ENCODE data around the gene MRPL23.

MRPL23 gene

DNA sequence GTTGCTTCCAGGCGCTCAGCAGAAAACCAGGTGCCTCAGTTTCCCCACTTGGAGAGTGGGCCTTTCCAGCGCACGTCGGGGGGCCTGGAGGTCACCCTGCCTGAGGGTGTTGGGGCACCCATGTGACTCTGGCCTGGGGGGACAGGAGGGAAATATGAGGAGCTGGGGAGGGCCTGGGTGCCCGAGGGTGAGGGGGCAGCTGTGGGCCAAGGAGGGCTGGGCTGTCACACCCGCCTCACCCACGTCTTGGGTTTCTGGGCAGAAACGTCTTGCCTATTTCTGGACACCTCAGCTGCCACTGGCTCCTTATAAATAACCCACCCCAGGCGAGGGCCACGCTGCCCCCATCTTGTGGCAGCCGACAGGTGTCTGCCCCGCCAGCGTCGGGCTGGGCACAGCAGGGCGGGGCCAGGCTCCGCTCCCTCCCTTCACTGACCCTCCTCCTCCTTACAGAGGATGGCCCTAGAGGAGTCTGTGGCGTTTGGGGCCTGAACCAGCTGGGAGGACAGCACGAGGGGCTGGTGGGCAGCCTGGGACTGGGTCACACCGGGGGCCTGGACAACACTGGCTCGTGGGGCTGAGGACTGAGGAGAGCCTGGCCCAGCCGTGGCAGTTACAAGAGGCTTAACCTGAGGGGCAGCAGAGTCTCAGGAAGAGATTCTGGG lies 26.1 kb upstream of the MRPL23 start:
- no peak for FAIRE-seq
- DNase-seq (ENCODE audit: low spot score) = no peak

DNA sequence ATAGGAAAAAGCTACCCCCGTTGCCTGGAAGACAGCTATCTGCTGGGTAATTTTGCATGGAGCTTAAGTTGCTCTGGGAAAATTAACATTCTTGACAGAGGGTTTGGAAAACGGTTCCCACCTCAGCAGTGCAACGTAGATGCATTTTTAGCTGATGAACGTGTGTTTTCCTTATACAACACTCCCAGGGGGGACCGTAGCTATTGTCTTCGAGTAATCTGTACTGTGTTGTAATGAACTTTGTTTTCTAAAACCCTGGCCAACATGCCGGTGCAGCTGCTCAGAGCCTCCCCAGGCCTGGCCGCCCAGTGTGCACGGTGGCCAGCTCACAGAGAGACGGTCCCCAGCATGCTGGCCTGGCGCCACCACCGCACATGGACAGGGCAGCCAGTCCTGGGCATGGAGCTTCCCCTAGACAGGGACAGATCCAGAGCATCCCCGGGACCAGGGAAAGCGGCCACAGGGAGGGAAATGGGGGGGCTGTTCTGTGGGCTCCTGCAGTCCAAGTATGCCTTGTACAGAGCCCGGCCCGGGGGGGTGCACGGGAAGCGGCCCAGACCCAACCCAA lies 25.5 kb upstream of the MRPL23 start:
- DNase-seq (ENCODE audit: low spot score) = no peak
- FAIRE-seq = no peak

DNA sequence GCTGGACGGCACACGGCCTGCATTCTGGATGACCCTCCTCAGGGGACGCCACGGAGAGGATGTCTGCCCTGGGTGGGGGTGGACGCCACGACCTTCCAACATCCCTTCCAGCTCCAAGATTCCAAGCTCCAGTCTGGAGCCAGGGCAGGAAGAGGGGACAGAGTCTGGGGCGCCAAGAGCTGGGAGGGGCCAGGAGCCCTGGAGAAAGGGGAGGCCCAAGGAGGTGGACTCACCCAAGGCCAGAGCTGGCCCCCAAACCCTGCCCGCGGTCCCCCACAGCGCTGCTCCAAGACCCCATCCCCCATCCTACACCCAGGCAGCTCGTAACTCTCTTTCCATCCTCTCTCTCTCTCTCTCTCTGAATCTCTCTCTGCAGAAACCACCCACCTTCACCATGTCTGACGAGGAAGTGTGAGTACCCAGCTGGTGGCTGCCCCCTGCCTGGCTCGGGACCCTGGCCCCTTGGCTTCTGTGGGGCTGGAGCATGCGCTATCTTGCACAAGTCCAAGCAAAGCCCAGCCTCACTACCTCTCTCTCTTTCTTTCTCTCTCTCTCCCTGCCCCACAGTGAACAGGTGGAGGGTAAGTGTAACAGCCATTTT lies 24.6 kb upstream of the MRPL23 start:
- FAIRE-seq (no peak), DNase-seq (ENCODE audit: low spot score) (no peak)

DNA sequence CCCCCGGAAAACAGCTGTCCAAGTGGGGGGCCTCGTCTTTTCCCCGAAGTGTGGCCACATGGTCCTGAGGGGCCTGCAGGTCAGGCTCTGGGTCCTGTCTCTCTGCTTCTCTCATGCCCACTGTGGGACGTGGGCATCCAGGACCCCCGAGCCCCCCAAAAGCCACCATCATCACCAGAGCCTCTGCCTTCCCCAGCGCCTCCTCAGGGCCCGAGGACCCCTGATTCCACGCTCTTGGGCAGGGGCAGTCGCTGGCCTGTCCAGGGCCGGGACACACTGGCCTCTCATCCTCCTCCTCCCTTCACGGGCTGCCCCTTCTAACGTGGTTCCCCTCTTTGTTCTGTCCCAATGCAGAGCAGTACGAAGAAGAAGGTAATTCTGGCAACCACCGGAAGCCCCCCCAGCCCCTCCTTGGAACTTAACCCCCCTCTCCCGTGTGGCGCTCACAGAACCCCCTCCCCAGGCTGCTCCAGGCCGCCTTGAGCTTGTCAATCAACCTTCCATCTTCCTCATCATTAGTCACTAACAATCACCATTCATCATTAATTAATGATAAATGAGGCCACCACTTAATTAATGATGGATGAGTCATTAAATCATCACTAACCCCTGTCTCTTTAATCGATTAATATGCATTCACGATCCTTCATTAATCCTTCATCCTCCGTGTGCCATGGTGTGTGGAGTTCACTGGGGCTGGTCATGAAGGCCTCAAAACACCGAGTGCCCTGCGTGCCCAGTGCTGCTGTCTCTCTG lies 23.8 kb upstream of the MRPL23 start:
- DNase-seq (ENCODE audit: low spot score) = no peak
- no peak for FAIRE-seq

DNA sequence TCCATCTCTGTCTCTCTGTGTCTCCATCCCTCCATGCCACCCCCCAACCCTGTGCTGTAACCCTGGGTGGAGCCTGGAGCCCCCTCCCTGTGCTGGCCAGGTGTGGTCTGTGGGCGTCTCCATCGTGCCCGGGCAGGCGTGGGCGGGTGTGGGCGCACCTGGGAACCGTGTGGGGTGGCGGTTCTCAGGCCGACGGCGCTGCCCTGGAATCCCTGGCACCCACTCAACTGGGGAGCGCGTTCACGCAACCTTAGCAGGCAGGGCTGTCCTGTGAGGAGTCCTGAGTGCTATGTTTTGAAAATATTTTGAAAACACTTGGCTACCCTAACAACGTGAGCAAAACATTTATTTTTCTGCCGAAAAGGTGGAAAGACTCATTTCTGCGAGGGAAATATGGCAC lies 23.0 kb upstream of the MRPL23 start:
- FAIRE-seq (no peak), DNase-seq (ENCODE audit: low spot score) (no peak)

DNA sequence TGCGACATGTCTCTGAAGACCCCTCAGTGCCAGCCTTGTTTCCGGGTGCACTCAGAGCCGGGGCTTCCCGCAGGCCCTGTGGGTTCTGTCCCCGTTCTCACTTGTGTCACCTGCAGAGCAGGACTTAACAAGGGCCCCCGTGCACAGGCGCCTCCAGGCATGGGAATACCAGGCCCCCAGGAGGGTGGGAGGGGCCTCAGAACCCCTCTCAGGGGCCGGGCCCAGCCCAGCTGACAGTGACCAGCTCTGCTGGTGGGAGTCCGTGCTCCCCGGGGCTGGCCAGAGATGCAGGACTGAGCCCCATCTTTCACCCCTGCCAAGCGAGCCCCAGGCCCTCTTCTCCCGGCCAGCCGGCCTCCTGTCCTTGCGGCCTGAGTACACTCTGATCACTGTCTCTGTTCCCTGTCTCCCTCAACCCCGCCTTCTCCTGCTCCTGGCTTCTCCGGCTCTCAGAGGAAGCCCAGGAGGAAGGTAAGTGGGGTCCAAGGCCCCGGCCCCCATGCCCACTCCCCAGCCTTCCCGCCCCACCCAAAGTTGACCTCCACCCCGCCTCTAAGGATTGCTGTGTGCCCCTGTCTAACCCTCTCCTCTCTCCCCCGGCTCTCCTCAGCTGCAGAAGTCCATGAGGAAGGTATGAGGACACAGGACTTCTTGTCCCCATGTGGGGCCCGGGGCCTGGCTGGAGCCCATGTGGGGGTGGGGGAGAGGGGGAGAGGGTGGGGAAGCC lies 22.3 kb upstream of the MRPL23 start:
- DNase-seq (ENCODE audit: low spot score) = no peak
- no peak for FAIRE-seq

DNA sequence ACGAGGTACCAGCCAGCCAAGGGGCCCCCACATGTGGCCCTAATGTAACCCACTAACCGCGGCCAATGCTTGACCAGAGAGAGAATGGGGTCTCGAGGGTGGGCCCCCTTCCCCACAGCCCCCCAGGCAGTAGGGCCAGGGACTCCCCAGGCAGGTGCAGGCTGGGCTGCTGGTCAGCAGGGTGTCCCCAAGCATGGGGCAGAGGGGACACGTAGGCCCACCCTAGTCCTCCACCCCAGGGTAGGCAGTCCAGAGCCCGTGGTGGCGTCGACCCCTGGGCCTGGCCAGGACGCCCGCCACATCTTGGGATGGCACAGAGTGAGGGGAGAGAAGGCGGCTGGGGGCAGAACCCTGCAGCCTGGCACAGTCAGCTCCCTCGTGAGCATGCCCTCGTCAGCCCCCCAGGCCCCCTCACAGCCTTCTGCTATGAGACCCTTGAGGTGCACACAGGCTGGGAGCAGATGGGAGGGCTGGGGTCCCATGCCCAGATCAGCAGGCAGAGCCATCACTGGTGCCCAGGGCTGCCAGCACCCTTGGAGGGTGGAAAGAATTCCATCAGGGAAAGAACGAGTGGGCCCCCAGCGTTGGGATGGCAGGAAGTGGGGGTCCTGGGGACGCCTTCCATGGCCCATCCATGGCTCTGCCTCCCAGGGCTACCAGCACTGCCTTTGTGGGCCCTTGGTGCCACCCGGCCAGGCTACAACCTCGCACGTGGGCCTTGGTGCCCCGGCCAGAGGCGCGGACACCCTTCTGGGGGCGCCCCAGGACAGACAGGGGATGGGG lies 21.6 kb upstream of the MRPL23 start:
- no peak for DNase-seq (ENCODE audit: low spot score)
- no peak for FAIRE-seq

DNA sequence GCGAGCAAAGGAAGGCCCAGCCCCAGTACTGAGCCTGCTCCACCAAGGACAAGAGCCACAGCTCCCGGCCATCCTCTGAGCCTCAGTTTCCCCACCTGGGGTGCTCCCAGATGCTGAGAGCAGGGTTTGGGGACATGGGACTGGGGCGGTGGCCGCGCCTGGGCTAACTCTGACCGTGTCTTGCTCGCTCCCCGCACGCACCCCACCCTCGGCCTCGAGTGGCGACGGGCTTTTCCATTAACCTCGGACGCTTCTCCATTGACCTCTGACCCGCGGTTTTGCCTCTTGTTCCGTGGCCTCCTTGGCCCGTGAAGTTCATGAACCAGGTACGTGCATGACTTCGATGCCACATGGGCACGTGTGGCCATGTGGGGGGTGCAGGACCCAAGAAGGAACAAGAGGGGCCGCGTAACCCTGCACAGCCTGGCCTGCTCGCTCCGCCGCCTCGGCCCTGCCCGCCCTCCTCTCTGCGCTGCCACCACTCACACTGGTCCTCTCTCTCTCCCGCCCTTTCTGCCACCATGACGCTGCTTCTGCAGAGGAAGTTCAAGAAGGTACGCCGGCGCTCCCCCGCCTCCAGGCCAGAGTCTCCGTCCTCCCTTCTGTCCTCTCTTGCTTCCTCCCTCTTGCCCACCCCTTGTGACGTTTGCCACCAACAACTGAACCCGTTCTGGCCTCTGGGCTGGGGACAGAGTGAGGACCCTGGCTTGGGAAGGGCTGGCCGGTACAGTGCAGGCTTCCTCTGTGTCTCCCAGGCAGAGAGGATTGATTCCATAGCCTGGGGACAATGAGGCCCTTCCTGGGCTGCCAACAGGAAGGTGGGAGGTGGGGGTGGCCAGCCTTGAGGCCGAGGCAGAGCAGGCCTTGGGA lies 20.7 kb upstream of the MRPL23 start:
- no peak for FAIRE-seq
- no peak for DNase-seq (ENCODE audit: low spot score)

DNA sequence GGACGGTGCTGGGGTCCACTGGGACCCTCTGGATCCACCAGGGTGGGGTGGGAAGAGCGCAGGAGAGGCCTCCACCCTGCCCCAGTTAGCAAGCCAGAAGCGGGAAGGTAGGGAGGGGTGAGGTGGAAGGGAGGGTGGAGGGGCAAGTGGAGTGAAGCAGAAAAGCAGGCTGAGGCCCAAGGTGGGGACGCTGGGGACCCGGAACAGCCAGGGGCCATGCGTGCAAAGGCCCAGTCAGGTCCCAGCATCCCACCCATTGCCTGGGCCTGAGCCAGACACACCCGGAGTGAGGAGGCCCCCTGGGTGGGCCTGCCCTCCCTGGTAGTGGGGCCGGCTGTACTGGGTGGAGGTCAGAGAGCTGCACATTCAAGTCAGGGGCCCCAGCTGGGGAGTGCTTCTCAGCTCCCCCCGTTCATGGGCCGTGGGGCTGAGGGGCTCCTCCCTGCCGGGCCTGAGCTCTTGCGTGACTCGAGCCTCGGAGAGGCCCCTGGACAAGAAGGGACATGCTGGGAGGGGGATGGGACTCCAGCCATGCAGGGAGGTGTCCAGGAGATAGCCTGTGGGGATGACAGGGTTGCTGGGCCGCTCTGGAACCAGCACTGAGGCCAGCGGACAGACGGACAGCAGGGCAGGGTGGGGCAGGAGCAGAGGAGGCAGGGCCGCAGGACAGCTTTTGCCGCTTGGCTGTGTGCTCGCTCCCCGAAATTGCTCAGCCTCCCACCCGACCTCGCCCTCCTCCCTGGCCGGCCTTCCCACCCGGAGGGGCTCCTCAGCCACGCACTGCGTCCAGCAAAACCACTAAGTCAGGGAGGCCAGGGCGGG lies 19.9 kb upstream of the MRPL23 start:
- FAIRE-seq = no peak

DNA sequence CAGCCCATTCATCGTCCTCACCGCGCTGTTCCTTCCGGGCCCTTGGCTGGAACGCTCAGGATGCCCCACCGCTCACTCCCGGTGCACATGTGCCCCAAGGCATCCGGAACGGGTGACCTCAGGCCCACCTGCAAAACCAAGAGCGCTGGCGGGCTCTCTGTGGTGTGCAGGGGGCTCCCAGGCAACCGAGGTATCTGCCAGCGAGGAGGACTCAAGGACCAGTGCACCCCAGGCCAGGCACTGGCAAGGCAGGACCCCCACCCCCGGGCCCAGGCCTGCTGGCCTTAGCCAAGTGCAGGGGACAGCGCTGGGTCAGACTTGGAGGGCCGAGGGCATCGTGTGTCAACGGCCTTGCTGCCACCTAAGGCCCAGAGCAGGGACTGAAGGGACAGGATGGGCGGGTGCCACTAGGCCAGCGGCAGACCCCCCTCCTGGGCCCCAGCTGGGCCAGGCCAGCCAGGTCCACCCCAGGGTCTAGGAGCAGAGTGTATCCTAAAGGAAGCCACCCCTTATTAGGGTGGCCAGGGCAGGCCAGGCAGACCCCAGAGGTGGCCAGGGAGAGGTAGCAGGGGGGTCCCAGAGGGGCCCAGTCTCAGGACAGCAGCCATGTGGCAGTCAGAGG lies 19.2 kb upstream of the MRPL23 start:
- DNase-seq (ENCODE audit: low spot score) = no peak
- no peak for FAIRE-seq

More for the DNA sequence above, 19.9 kb upstream of the MRPL23 start:
- no peak for DNase-seq (ENCODE audit: low spot score)

DNA sequence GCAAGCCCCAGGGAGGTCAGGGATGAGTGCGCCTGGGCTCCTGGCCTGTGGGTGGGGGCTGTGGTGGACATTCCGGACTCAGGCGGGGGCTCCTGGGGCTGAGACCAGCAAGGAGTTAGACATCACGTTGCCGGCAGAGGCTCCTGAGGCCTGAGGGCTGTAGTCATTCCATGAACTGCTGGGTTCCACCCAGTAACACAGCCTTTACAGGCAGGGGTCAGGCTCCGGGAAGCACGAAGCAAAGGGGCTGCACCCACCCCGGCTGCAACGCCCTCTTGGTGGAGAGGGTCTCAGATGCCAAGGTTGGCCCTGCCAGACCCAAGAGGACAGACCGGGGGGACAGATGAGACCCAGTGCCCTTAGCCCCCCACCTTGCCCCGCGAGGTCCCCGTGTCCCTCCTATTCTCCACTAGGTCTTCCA lies 18.7 kb upstream of the MRPL23 start:
- FAIRE-seq = no peak
- no peak for DNase-seq (ENCODE audit: low spot score)

DNA sequence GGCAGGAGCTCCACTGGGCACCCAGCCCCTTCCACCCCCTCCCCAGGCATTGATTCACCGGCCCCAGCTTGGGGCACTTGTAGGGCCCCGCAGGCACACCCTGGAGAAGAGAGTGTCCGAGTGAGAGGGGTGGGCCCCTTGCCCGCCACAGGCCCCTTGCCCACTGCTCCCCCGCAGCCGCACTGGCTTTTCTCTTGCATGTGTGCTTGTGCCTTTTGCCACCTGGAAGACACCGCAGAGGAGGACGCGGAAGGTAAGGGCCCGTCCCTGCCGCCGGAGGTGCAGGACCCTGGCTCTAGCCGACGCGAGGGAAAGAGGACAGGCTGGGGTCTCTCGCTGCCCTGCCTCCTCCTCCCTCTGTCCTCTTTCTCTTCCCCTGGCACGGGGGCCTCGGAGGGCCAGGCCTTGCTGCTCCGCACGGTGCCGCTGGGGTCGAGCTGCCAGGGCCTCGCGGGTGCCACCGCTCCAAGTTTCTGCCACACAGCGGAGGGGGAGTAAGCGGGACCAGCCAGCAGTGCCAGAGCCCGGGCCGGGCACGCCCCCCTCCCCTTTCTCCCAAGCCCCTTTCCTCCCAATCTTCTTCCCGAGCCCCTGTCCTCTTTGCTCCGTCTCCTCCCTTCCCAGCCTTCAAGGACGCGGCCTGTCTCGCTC lies 18.1 kb upstream of the MRPL23 start:
- FAIRE-seq (no peak), DNase-seq (ENCODE audit: low spot score) (no peak)

DNA sequence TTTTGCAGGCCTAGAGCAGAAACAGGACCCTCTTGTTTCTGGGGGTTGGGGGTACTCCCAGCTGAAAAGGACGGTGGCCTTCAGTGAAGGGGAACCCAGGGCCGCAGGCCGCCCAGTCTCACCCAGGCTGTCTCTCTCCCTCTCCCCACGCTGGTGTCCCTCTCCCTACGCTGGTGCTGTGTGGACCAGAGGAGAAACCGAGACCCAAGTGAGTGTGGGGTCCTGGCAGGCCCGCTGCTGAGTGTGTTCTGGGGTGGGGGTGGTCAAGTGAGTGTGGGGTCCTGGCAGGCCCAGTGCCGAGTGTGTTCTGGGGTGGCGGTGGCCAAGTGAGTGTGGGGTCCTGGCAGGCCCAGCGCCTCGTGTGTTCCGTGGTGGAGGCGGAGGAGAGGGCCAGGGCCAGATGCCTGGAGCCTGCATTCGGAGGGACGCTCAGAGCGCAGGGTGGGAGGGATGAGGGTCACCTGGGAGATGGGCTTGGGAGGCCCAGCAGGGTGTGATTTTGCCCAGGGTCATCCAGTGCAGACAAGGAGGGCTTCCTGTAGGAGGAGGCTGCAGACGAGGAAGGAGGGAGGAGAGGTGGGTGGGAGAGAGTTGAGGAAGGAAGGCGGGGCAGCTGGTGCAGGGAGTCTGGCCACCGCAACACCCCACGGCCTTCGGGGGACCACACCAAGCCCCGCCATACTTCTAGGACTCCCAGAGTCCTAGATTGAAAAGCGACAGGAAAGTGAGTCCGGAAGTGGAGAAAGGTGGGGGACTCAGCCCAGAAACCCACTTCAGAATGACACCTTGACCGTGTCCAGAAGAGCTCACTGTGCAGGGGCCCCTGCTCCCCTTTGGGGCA lies 17.3 kb upstream of the MRPL23 start:
- no peak for DNase-seq (ENCODE audit: low spot score)

DNA sequence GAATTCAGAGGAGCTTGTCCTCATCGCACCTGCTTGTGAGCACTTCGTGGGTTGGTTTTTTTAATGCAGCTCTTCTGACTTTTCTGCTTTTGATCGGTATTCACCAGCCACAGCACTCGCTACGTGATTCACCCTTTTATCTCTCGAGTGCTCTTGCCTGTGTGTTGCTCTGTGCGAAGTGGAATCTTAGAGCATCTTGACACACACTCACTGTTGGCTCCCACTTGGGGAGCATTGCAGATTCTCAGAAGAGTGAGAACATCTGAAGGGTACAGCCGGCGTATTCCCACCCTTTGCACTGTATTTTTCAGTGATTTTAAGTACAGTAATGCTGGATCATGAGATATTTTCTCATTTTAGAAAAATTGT lies 16.7 kb upstream of the MRPL23 start:
- DNase-seq (ENCODE audit: low spot score) (no peak), FAIRE-seq (no peak)

More for the DNA sequence above, 17.3 kb upstream of the MRPL23 start:
- no peak for FAIRE-seq

DNA sequence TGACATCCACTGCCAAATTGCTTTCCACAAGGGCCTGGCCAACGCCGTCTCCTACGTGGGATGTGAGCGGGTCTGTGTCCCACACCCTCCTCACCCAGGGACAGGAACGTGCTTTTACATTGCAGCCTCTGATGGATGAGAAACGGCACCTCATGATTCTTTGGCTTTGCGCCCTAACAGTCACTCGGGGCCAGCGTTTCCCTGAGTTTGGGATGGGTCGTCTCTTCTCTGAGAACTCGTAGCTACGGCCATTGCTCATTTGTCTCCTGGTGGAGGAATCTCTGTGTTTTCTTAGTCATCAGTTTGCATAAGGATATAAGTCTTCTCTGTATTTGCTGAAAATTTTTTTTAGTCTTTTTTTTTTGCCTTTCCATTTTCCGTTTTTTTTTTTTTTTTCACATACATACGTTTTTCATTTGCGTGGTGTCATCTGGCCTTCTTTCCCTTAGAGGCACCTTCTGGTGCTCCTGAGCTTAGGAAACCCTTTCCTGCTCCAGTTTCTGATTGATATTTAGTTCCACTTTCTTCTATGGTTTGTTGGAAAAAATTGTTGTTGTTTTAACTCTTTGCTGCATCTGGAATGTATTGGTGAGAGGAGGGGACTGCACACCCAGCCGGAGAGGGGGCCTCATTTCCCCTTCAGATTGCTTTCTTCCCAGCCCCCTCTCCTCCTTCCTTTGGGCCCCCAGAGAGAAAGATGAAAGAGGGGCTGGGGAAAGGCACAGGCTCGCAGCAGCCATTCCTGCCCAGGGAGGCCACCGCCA lies 15.6 kb upstream of the MRPL23 start:
- DNase-seq (ENCODE audit: low spot score) = no peak

DNA sequence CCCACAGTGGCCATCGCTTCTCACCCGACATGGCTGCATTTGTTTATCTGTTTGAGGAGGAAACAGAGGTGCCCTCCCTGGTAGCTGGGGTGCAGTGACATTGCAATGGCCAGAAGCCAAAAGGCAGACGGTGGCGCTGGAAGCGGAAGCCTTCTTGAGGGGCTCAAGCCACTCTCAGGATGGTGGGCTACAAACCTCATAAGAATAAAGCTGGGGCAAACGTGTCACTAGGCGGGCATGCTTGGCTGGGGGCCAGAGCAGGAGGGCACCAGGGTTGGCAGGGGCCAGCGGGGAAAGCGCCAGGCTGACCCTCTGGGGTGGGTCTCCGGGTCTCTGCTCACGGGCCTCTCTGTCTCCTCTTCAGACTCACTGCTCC lies 15.0 kb upstream of the MRPL23 start:
- FAIRE-seq (no peak), DNase-seq (ENCODE audit: low spot score) (no peak)

More for the DNA sequence above, 15.6 kb upstream of the MRPL23 start:
- FAIRE-seq = no peak
